Osteocyte (in vitro differentiated cells): Measurements from ENCODE around the gene AIMP1. TPM values are rescaled to one million over a fixed set of nuclear protein-coding genes. Genes with fewer than 3 reads are reported as not detected.

ENCODE experiments used
- DNase-seq: peaks from one replicate; pipeline ENCODE4 v3.0.0; 2021; ENCODE audit warnings: mixed read lengths; ENCODE audit not compliant: unreplicated experiment; ENCODE audit errors: extremely low spot score
- H3K27ac Mint-ChIP-seq: one replicate; pipeline ENCODE4 v1.8.0; 2021; ENCODE audit warnings: mild to moderate bottlenecking, mixed read lengths; ENCODE audit not compliant: unreplicated experiment
- H3K27me3 Mint-ChIP-seq: one replicate; pipeline ENCODE4 v1.8.0; 2021; ENCODE audit warnings: mixed read lengths; ENCODE audit not compliant: unreplicated experiment
- H3K36me3 Mint-ChIP-seq: one replicate; pipeline ENCODE4 v1.8.0; 2021; ENCODE audit warnings: mixed read lengths; ENCODE audit not compliant: unreplicated experiment
- H3K4me1 Mint-ChIP-seq: one replicate; pipeline ENCODE4 v1.8.0; 2021; ENCODE audit warnings: mixed read lengths; ENCODE audit not compliant: unreplicated experiment
- H3K4me3 Mint-ChIP-seq: one replicate; pipeline ENCODE4 v1.8.0; 2021; ENCODE audit warnings: mild to moderate bottlenecking, moderate library complexity, mixed read lengths; ENCODE audit not compliant: unreplicated experiment
- H3K9me3 Mint-ChIP-seq: one replicate; pipeline ENCODE4 v1.8.0; 2021; ENCODE audit warnings: mixed read lengths; ENCODE audit not compliant: unreplicated experiment
- total RNA-seq: library from RNA; stranded (reverse); gene quantifications from 2 replicates; pipeline ENCODE4 v1.2.1, GENCODE V29; 2021
- TF ChIP-seq, protein P1 (sequence below): fragments of 200-600 bp; sonication (generic); IDR thresholded peaks from 2 replicates; pipeline ENCODE4 v1.5.0; 2021; ENCODE audit warnings: antibody characterized with exemption, mild to moderate bottlenecking, moderate library complexity

Gene AIMP1
- total RNA-seq, 1 donor from 2014 or later: 41.2 TPM

DNA sequence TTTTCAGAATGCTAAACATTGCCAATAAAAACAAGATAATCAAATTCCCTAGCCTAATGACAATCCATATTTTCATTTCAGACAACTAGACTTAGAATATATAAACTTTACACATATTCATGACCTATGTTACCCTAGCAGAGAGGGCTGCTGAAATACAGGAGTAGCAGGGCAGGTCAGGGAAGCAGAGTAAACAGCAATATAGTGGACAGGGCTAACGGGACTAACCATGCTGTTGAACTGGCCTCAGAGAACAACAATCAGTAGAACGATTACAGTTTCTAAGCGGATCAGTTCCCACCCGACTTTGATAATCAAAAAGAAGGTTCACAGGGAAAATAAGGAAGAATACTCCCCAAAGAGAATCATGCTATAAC is 14.3 kb upstream of the AIMP1 start:
- Mint-ChIP-seq H3K4me3 (no peak overlapping the region), H3K4me1 (peaks cover 12% of the 10 kb centered on the region), H3K27ac (peak overlapping the region; percentile 16), H3K9me3 (no peaks in the 10 kb centered on the region), H3K27me3 (no peaks in the 10 kb centered on the region), H3K36me3 (peaks cover 22% of the 10 kb centered on the region)
- no peak for DNase-seq
- TF ChIP-seq, protein P1, sequence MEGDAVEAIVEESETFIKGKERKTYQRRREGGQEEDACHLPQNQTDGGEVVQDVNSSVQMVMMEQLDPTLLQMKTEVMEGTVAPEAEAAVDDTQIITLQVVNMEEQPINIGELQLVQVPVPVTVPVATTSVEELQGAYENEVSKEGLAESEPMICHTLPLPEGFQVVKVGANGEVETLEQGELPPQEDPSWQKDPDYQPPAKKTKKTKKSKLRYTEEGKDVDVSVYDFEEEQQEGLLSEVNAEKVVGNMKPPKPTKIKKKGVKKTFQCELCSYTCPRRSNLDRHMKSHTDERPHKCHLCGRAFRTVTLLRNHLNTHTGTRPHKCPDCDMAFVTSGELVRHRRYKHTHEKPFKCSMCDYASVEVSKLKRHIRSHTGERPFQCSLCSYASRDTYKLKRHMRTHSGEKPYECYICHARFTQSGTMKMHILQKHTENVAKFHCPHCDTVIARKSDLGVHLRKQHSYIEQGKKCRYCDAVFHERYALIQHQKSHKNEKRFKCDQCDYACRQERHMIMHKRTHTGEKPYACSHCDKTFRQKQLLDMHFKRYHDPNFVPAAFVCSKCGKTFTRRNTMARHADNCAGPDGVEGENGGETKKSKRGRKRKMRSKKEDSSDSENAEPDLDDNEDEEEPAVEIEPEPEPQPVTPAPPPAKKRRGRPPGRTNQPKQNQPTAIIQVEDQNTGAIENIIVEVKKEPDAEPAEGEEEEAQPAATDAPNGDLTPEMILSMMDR: no peak

DNA sequence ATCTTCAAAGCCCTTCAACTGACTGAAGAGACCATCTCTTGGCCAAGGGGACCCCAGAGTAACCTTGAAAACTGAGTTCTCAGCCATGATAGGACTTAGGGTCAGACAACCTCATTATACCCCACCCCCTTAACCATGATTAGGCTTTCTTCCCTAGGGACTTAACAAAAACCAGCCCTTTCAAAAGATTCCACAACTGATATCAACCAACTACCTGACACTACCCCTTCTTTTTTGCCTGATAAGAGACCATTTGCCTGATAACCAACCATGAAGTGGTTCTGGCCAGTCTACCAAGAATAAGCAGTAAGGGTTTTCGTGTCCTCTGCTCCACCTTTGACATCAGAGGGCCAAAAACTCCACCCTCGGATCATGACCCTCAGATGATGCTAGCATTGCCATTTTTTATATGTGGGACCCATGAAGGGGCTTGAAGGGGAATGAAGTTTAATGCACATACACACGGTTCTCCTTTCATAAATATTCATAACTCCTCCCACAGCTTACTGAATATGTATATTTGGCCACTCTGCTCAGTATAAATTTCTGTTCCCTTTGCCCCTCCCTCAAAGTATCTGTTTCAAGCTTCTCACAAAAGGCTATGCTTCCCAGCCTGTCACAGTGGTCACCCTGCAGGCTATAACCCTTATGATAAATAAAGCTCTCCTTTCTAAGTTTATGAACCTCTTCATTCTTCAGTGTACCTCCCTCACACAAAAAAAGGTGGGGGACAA is 12.6 kb upstream of the AIMP1 start:
- DNase-seq: no peak
- Mint-ChIP-seq H3K27me3 (no peaks in the 10 kb centered on the region), H3K36me3 (peaks cover 28% of the 10 kb centered on the region), H3K9me3 (no peaks in the 10 kb centered on the region), H3K27ac (no peak overlapping the region), H3K4me1 (peaks cover 12% of the 10 kb centered on the region), H3K4me3 (no peak overlapping the region)
- TF ChIP-seq, protein P1: no peak

- H3K27ac Mint-ChIP-seq: no peak overlapping the region
- TF ChIP-seq, protein P1: no peak
- peaks cover 27% of the 10 kb centered on the region for H3K36me3 Mint-ChIP-seq
Measured at GRCh38 chr4:106304632-106305031, 11.7 kb upstream of the AIMP1 start.

DNA sequence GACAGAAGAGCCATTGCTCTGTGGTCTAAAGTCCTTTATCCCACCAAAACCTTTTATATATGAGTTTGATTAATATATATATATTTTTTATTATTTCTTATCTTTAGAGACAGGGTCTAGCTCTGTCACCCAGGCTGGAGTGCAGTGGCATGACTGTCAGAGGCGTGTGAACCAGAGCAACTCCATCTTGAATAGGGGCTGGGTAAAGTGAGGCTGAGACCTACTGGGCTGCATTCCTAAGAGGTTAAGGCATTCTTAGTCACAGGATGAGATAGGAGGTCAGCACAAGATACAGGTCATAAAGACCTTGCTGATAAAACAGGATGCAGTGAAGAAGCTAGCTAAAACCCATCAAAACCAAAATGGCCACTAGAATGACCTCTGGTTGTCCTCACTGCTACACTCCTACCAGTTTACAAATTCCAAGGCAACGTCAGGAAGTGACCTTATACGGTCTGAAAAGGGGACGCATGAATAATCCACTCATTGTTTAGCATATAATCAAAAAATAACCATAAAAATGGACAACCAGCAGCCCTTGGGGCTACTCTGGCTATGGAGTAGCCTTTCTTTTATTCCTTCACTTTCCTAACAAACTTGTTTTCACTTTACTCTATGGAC is 10.8 kb upstream of the AIMP1 start:
- no peak overlapping the region for H3K27ac Mint-ChIP-seq
- H3K9me3 Mint-ChIP-seq: no peaks in the 10 kb centered on the region
- no peak for DNase-seq
- no peaks in the 10 kb centered on the region for H3K27me3 Mint-ChIP-seq
- H3K36me3 Mint-ChIP-seq: peaks cover 21% of the 10 kb centered on the region
- no peak overlapping the region for H3K4me3 Mint-ChIP-seq
- TF ChIP-seq, protein P1: no peak
- H3K4me1 Mint-ChIP-seq: peaks cover 17% of the 10 kb centered on the region

More at GRCh38 chr4:106304632-106305031, 11.7 kb upstream of the AIMP1 start:
- Mint-ChIP-seq H3K4me1 (peaks cover 12% of the 10 kb centered on the region), H3K4me3 (no peak overlapping the region), H3K9me3 (no peaks in the 10 kb centered on the region), H3K27me3 (no peaks in the 10 kb centered on the region)
- DNase-seq: no peak

- H3K27me3 Mint-ChIP-seq: no peaks in the 10 kb centered on the region
- TF ChIP-seq, protein P1: no peak
- no peaks in the 10 kb centered on the region for H3K9me3 Mint-ChIP-seq
- H3K36me3 Mint-ChIP-seq: peaks cover 21% of the 10 kb centered on the region
- H3K4me1 Mint-ChIP-seq: peaks cover 17% of the 10 kb centered on the region
- no peak overlapping the region for H3K4me3 Mint-ChIP-seq
- no peak for DNase-seq
- no peak overlapping the region for H3K27ac Mint-ChIP-seq
Measured at GRCh38 chr4:106306561-106306960, 9.8 kb upstream of the AIMP1 start.
